Measurements from ENCODE around the gene CENPN.

- TF ChIP-seq EZH2phosphoT487 (conservative IDR thresholded peaks at IDR 0.05; ENCODE audit: low read length) (no peak), CTCF (IDR thresholded peaks at IDR 0.05; ENCODE audit: insufficient read depth, low read length, poor library complexity, severe bottlenecking) (no peak)
These were observed 24.4 kb upstream of the CENPN start for GRCh38 chr16:80982646-80983045.

All from SU-DHL-6 (cell line).